Aorta (tissue), 5 donors: ENCODE results near the gene POLN. TPM values are rescaled to one million over a fixed set of nuclear protein-coding genes. Genes with fewer than 3 reads are reported as not detected.
"Not testable (repeated sequence)": the region's sequence is repeated elsewhere in the genome, so short reads cannot be mapped to it uniquely, and the experiment has no call there.

Source experiments
- ATAC-seq: fragments of 200-7000 bp; cut with Tn5 transposase; one replicate; pipeline ENCODE4 v1.9.1; 2022; ENCODE audit warnings: moderate library complexity; ENCODE audit not compliant: low FRiP score
- DNase-seq, 2 donors: peaks; one replicate each; pipeline ENCODE4 v3.0.0-alpha.2; 2020
- H3K27ac ChIP-seq, 2 donors: one replicate each; pipeline ENCODE4 v1.5.1; 2013; ENCODE audit warnings: low read length in 2 of 2, mild to moderate bottlenecking in 2 of 2, moderate library complexity in 2 of 2, control low read depth in 1 of 2, inconsistent platforms in 1 of 2, low read depth in 1 of 2
- H3K27me3 ChIP-seq, 2 donors: one replicate each; pipeline ENCODE4 v1.6.1; 2013; ENCODE audit warnings: control low read depth in 1 of 2, low read length in 1 of 2, mild to moderate bottlenecking in 1 of 2, moderate library complexity in 1 of 2; ENCODE audit not compliant: insufficient read depth in 2 of 2, control insufficient read depth in 1 of 2
- H3K36me3 ChIP-seq, 2 donors: one replicate each; pipeline ENCODE4 v1.6.1; 2013; ENCODE audit warnings: control low read depth in 1 of 2, low read length in 1 of 2, mild to moderate bottlenecking in 1 of 2; ENCODE audit not compliant: insufficient read depth in 2 of 2, control insufficient read depth in 1 of 2
- H3K4me1 ChIP-seq, 2 donors: one replicate each; pipeline ENCODE4 v1.6.1; 2013; ENCODE audit warnings: low read length in 2 of 2, control low read depth in 1 of 2, mild to moderate bottlenecking in 1 of 2, moderate library complexity in 1 of 2; ENCODE audit not compliant: insufficient read depth in 2 of 2, control insufficient read depth in 1 of 2
- H3K4me3 ChIP-seq, 2 donors: one replicate each; pipeline ENCODE4 v1.5.1; 2013; ENCODE audit warnings: low read length in 2 of 2, control low read depth in 1 of 2, mild to moderate bottlenecking in 1 of 2
- H3K9me3 ChIP-seq: one replicate; pipeline ENCODE4 v1.6.1; 2013; ENCODE audit warnings: mild to moderate bottlenecking, low read length; ENCODE audit not compliant: control insufficient read depth
- WGBS, 2 donors: extraction: QIAGEN DNeasy Blood & Tissue Kit; methylation state at CpG; one replicate each; pipeline ENCODE4 v1.1.7; 2013; 5-methylcytosine and 5-hydroxymethylcytosine counted together
- intact Hi-C, 2 donors: fragments of 100-400 bp; cut with DNase I; formaldehyde crosslinking; loops; one replicate each; pipeline versions ENCODE4 v1.14.2 to v1.15.0; 2022
- polyA plus RNA-seq, 2 donors: library from polyadenylated mRNA; stranded (reverse); fragments of 200-250 nt; gene quantifications; one replicate each; pipeline ENCODE4 v1.2.3, GENCODE V29; 2013
- total RNA-seq, 2 donors: library from RNA; stranded (reverse); fragmentation: NEBNext Ultra II Directional; extraction: Animal tissue kit (Norgen Biotek cat#: 25700); gene quantifications; one replicate each; pipeline ENCODE4 v1.2.1, GENCODE V29; 2021
- donor health status: healthy with polysubstance abuse.
- donor health status: Bipolar disorder and iron deficiency.
- donor health status: DM: no; HTN: no; CAD: no.
- donor health status: DM: no; HTN: no; CAD: no.
- donor health status: DM: yes; HTN: yes; CAD: no.

POLN gene
- total and polyA plus RNA-seq, 4 donors: 3.2 to 7.0 (median 6.6) TPM; not detected in 1

GRCh38 chr4:2042947-2043395, 198.9 kb downstream of the POLN start:
- ATAC-seq (no peak), DNase-seq (no peak)
- H3K4me3 ChIP-seq: no peak overlapping the region
- no peaks in the 10 kb centered on the region for H3K4me1 ChIP-seq
- H3K27me3 ChIP-seq: no peaks in the 10 kb centered on the region
- H3K9me3 ChIP-seq: no peaks in the 10 kb centered on the region
- 85 to 88% methylated on average over 8 of the region's 8 CpGs for WGBS, 2 donors
- no peak overlapping the region for H3K27ac ChIP-seq
- intact Hi-C loops: no loop called here
- H3K36me3 ChIP-seq: no peaks in the 10 kb centered on the region

GRCh38 chr4:2042204-2042946, 199.5 kb downstream of the POLN start:
- Histone ChIP-seq H3K27ac (no peak overlapping the region), H3K27me3 (no peaks in the 10 kb centered on the region)
- intact Hi-C loops: no loop called here

GRCh38 chr4:2041239-2042130, 200.4 kb downstream of the POLN start:
- intact Hi-C loops: no loop called here
- Histone ChIP-seq H3K4me3 (peak overlapping the region; percentile 25 to 29), H3K4me1 (no peaks in the 10 kb centered on the region), H3K27ac (no peak overlapping the region), H3K36me3 (no peaks in the 10 kb centered on the region), H3K9me3 (no peaks in the 10 kb centered on the region), H3K27me3 (no peaks in the 10 kb centered on the region)
- 1% methylated on average over 83 to 94 of the region's 94 CpGs for WGBS, 2 donors
- DNase-seq (peak; percentile 92 to 93), ATAC-seq (peak; percentile 73)

More at GRCh38 chr4:2042204-2042946, 199.5 kb downstream of the POLN start:
- peak in 1 of 2 donors; percentile 78 for DNase-seq
- H3K4me3 ChIP-seq: peak overlapping the region; percentile 25 to 29
- H3K4me1 ChIP-seq: no peaks in the 10 kb centered on the region
- H3K9me3 ChIP-seq: no peaks in the 10 kb centered on the region
- WGBS, 2 donors: 2 to 9% methylated on average over 25 to 80 of the region's 80 CpGs
- ATAC-seq: no peak
- no peaks in the 10 kb centered on the region for H3K36me3 ChIP-seq

GRCh38 chr4:2040391-2041238, 201.3 kb downstream of the POLN start:
- no peak overlapping the region for H3K27ac ChIP-seq
- no peak overlapping the region for H3K4me3 ChIP-seq
- no peaks in the 10 kb centered on the region for H3K36me3 ChIP-seq
- intact Hi-C loops: no loop called here
- no peaks in the 10 kb centered on the region for H3K27me3 ChIP-seq
- WGBS, 2 donors: 3 to 6% methylated on average over 40 to 91 of the region's 91 CpGs
- DNase-seq (peak in 1 of 2 donors; percentile 72), ATAC-seq (no peak)
- no peaks in the 10 kb centered on the region for H3K9me3 ChIP-seq
- no peaks in the 10 kb centered on the region for H3K4me1 ChIP-seq

- Histone ChIP-seq H3K4me1 (no peaks in the 10 kb centered on the region), H3K27ac (no peak overlapping the region), H3K36me3 (no peaks in the 10 kb centered on the region), H3K9me3 (no peaks in the 10 kb centered on the region), H3K27me3 (no peaks in the 10 kb centered on the region), H3K4me3 (no peak overlapping the region)
- WGBS, 2 donors: 71 to 73% methylated on average over 7 of the region's 7 CpGs
- intact Hi-C loops: no loop called here
- no peak for DNase-seq
- ATAC-seq: no peak
These were observed 205.1 kb downstream of the POLN start for GRCh38 chr4:2036866-2037265.

GRCh38 chr4:2036327-2036726, 205.6 kb downstream of the POLN start:
- Histone ChIP-seq H3K27me3 (no peaks in the 10 kb centered on the region), H3K9me3 (no peaks in the 10 kb centered on the region), H3K36me3 (no peaks in the 10 kb centered on the region), H3K4me3 (no peak overlapping the region), H3K4me1 (no peaks in the 10 kb centered on the region), H3K27ac (no peak overlapping the region)
- intact Hi-C loops: no loop called here
- WGBS, 2 donors: 85 to 88% methylated on average over 10 of the region's 10 CpGs
- DNase-seq (peak in 1 of 2 donors; percentile 41), ATAC-seq (no peak)

GRCh38 chr4:2031161-2031560, 210.8 kb downstream of the POLN start:
- H3K4me1 ChIP-seq, DNase-seq, ATAC-seq, H3K9me3 ChIP-seq, H3K4me3 ChIP-seq, H3K27me3 ChIP-seq, H3K36me3 ChIP-seq, H3K27ac ChIP-seq, intact Hi-C loops: not testable (repeated sequence)

- H3K9me3 ChIP-seq, H3K36me3 ChIP-seq, intact Hi-C loops, DNase-seq, H3K4me1 ChIP-seq, ATAC-seq, H3K27me3 ChIP-seq, H3K4me3 ChIP-seq, H3K27ac ChIP-seq: not testable (repeated sequence)
- WGBS, 2 donors: 83 to 87% methylated on average over 4 of the region's 4 CpGs
These were observed 214.8 kb downstream of the POLN start for GRCh38 chr4:2027120-2027519.
